HPDE6-E6E7 (cell line): ENCODE data around the gene SPTLC3.

Experiments
- DNase-seq: peaks from one replicate; pipeline ENCODE4 v3.0.0; 2011; ENCODE audit warnings: missing footprints; ENCODE audit errors: extremely low spot score

Gene SPTLC3

DNA sequence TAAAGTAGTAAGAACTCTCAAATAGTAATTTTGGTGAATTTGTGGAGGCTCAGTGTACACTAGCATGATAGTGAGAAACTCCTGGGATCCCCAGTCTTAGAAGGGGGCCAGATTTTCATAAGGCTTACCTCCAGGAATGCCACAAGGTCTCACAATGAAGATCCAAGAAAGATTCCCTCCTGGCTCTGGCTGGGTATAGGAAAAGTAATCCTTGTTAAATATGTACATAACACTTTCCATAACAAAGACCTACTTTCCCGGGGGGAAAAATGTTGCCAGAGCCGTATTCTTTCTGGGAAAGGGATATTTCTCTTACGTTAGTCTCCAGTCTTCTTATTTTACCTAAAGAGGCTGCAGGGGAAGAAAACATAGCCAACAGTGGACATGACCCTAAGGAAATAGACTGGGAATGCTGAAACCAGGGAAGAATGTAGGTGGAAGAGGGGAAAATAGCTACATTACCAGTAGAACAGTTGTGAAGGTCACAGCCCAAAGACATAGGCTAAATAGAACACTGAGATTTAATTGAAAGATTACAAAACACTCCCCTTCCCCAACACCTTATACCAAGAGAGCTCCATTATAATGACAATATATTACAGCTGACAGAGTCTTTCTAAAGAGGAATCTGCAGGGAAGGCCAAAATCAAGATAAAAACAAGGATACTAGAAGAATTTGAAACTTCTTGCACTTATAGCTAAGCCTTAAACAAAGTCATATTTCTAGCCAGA lies 177.4 kb downstream of the SPTLC3 start:
- no peak for DNase-seq

DNA sequence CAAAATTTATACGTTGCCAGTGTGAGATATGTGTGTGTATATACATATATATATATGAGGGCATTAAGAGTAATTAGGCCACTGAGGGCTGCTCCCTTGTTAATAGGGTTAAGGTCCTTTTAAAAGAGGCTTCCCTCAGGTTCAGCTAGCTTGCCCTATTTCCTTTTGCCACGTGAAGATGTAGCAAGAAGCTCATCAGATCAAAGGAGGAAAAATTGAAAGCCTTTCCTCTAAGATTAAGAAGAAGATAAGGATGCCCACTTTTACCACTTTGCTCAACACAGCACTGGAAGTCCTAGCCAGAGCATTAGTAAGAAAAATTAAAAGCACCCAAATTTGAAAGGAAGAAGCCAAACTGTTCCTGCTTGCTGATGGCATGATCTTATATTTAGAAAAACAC lies 179.1 kb downstream of the SPTLC3 start:
- no peak for DNase-seq

GRCh38 chr20:13199279-13199678 lies 190.5 kb downstream of the SPTLC3 start:
- DNase-seq: no peak

- DNase-seq: no peak
These were observed 192.2 kb downstream of the SPTLC3 start for GRCh38 chr20:13200767-13201500.

DNA sequence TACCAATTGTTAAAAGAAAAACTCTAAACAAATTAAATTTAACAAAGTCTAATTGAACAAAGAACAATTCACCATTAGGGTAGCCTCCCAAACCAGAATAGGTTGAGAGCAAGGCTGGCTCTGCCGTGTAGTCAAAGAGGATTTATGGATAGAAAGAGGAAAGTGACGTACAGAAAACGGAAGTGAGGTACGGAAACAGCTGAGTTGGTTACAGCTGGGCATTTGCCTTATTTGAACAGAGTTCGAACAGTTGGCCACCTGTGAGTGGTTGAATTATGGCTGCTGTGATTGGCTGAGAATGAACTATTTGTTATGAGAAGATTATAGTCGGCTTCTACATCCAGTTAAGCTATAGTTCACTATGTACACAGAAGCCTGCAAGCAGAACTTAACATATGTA lies 193.8 kb downstream of the SPTLC3 start:
- no peak for DNase-seq

DNA sequence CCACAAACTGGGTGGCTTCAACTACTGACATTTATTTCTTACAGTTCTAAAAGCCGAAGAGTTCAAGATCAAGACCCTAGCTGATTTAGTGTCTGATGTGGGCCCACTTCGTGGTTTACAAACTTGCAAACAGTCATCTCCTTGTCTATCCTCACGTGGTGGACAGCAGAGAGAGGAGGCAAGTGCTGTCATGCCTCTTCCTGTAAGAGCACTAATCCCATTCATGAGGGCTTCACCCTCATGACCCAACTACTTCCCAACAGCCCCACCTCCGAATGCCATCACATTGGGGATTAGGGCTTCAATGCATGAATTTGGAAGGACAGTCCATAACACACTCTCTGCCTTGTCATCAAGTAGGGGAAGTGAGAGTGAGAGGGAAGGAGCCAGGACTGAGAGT lies 196.7 kb downstream of the SPTLC3 start:
- DNase-seq: no peak

DNA sequence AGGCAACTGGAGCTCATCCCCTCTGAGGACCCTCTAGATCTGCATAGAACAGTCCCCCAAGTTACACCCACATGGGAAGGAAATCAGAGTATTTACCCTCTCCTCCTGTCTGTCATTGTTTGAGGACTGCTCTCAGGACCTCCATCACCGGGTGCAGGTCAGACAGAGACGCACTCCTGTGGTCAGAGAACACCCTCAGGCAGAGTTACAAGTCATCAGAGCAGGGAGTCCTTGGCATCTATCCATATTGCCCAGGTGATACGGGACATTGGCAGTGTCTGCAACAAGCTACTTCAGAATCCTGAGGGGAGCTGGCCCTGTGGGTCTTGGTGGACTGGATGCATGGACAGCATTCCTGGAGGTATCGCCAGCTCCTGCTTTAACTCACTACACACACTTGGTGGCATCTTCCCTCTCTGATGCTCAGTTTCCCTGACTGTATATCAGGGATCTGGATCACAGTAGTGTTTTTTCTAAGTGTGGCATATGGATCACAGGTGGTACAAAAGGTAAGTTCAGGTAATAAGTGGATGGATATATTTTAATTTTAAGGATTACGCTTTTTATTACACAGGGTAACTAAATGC lies 197.2 kb downstream of the SPTLC3 start:
- no peak for DNase-seq

DNA sequence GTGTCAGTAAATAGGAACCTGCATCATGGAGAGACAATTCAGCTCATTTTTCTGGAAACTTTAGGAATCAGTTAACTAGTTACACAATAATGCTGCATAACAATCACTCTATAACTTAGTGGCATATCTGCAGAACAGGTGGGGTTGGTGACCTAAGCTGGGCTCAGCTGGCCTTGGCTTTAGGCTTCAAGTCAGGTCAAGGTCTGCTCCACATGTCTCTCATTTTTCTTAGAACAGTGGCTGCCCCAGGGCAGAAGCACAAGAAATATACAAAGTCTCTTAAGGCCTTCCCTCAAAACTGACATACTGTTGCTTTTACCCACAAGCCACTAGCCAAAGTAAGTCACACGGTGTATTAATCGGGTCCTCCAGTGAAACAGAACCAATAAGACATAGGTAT lies 198.2 kb downstream of the SPTLC3 start:
- DNase-seq: no peak

DNA sequence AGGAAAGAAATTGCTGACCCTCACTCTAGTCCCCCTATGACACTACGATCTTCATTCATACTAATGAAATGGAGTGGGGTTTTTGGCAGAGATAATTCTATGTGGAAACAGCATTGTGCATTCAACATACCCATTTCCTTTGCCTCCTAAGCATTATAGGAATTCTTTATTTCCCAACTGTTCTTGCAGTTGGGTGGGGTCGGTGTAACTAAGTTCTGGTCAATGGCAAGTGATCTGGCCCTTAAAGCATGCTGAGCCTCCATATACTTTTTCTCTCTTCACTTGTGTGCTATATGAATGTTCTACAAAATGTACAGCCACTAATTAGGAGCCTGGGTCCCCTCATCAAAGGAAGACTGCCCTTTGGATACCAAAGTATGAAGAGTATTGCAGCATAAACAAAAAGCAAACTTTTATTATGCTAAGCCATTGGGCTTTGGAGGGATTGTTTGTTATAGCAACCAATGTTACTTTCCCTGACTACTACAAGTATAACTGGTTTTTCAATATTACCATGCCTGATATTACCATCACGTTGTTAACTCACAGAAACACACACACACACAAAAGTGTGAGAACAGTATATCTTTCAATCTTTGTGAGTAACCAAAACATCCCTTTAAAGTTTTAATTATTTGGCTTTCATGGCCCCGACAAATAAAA lies 203.3 kb downstream of the SPTLC3 start:
- DNase-seq: no peak

- DNase-seq: no peak
These were observed 204.0 kb downstream of the SPTLC3 start for GRCh38 chr20:13212750-13213149.

- no peak for DNase-seq
These were observed 204.6 kb downstream of the SPTLC3 start for GRCh38 chr20:13213335-13213734.

DNA sequence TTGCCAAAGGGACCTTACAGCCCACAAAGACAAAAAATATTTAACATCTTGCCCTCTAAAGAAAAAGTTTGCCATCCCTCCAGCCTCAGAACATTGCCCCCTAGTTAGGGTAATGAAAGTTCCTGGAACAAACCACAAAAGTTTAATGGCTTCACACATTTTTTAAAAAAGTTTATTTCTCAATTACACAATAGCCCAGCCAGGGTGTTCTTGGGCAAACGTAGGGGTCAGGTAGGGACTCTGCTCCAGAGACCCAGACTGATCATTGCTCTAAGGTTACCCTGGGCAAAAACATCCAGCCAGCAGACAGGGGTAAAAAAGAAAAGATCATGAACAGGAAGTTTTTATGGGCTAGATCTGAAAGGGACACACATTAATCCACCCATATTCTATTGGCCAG lies 207.8 kb downstream of the SPTLC3 start:
- no peak for DNase-seq
